Ammon's horn (tissue), 1 donor: ENCODE results near the gene PHF21B.
"Not testable (repeated sequence)": the region's sequence is repeated elsewhere in the genome, so short reads cannot be mapped to it uniquely, and the experiment has no call there.

Source experiments
- DNase-seq: peaks from one replicate; pipeline ENCODE4 v3.0.0-alpha.2; 2016; ENCODE audit warnings: low spot score

The PHF21B gene

DNA sequence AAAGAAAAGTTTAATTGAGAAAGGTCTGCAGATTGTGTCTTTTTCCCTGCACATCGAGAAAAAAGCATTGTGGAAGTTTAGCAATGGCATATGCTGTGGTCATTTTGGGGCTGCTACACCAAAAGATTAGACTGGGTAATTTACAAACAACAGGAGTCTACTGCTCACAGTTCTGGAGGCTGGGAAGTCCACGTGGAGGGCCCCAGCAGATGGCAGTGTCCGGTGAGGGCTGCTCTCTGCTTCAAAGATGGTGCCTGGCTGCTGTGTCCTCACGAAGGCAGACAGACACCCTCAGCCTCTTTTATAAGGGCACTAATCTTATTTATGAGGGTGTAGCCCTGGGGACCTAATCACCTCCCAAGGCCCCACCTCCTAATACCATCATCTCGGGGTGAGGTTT, 21.1 kb downstream of the PHF21B start:
- no peak for DNase-seq

DNA sequence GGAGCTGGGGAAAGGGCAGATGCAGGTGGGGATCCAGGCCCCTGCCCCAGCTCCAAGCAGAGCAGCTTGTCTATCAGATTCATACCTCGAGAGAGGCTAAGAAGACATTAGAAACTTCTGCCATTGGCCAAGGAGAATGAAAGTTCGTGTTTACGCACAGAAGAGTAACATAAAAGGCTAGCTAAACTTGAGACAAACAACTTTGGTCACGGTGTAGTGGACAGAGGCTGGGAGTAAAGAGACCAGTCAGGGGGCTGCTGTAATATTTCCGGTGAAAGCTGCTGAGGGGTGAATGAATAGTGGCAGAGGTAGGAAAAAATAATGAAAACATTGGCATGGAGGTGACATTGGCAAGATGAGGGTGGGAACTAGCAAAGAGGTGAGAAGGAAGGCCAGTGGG, 22.9 kb downstream of the PHF21B start:
- DNase-seq: no peak

DNA sequence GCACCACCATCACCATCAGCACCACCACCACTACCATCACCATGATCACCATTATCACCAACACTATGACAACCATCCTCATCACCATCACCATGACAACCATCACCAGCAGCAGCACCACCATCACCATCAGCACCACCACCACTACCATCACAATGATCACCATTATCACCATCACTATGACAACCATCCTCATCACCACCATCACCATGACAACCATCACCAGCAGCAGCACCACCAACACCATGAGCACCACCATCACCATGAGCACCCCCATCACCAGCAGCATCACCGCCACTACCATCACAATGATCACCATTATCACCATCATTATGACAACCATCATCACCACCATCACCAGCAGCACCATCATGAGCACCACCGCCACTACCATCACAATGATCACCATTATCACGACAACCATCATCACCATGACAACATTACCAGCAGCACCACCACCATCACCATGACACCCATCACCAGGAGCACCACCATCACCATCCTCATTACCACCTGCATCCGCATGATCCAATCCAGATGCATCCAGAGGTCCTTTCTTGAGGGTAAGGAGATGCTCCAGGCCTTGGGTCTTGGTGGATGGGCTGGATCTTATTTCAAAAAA, 23.8 kb downstream of the PHF21B start:
- no peak for DNase-seq

DNA sequence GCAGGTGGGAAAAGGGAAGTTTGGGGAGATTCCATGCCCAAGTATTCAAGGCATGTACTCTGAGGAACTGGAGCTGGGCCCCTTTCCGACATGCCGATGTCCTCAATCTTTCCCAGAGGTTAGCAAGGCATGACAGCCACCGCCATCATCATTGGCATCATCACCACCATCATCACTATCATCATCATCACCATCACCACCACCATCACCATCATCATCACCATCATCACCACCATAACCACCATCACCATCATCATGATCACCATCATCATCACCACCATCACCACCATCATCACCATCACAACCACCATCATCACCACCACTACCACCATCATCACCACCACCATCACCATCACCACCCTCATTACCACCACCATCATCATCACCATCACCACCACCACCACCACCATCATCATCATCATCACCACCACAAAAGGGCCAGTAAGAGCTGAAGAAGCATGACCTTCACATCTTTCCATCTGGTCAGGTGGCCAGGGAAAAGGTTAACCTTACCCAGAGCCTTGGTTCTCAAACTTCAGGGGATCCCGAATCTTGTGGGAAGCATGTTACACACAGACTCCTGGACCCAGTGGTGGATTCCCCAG, 25.8 kb downstream of the PHF21B start:
- DNase-seq: no peak

DNA sequence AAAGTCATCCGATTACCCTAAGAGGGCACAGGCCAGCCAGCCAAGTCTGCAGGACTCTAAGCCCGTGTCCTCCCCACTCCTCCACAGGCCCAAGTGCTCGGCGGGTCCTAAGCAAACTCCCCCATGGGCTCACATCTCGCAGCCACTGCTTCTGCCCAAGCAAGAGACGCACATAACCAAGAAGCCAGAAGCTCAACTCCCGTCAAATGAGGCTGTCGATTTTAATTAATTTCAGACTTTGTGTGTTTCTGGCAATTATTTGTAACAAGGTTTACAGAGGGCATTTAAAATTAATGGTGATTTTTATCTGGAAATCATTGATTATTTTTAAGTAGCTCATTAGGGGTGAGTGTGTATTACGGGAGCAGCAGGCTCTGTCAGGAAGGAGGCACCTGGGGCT, 27.4 kb downstream of the PHF21B start:
- DNase-seq: no peak

DNA sequence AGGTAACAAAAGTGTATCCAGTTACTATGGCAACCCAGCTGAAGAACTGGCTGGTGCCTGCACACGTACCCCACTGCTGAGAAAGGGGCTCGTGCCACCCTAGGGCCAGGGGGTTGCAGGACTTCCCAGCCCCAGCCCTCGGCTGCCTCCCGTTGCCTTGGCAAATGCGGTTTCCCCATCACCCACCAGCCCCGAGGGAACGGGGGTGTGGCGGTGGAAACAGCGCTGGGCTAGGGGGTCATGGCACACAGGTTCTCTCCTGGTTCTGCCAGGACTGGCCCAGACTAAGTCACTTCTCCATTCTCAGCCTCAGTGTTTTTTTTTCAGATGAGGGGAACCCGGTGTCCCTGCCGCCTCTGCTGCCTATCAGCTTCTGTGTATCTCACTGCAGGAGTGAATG, 27.9 kb downstream of the PHF21B start:
- no peak for DNase-seq

DNA sequence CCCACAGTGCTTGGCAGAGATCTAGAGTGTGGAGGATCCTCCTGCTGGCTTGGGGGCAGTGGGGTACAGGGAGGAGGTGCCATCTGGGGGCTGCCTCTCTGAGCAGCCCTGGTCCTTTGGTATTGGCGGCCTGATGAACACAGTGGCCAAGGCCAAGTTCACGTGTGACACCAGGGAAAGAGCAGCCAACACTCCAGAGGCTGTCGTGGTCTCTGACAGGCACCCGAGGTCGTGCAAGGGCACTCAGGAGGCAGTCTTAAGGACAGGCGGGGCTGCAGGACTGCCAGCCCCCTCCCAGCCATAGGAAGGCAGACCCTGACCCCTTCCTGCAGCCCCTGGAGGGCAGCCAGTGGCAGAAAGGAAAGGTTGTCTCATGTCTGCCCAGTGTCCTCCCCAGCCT, 30.7 kb downstream of the PHF21B start:
- no peak for DNase-seq

DNA sequence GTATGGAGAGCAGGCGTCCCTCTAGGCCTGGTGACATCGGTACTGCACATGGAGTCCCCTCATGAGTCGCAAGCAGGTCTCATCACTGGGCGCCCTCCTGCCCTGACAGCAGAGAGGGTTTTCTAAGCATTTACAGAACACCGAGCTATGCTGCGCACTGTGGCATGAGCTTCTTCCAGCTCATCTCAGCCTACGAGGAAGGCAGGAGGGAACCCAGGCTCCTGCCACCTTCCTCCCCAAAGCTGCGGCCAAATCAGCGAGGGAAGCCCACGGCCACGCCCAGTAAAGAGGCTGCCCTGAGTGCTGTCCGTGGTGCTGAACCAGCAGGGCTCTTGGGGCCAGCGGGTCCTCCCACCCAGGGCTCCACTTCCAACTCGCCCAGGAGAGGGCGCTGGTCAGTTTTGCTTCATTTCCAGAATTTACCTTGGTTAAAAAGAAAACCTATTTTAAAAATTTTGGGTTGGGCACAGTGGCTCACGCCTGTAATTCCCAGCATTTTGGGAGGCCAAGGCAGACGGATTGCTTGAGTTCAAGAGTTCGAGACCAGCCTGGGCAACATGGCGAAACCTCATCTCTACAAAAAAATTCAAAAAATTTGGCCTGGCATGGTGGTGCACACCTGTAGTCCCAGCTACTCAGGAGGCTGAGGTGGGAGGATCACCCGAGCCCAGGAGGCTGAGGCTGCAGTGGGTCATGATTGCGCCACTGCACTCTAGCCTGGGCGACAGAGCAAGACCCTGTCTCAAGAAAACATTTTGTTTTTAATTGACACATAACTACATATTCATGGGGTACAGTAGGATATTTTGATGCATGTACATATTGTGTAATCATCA, 34.2 kb downstream of the PHF21B start:
- DNase-seq: peak; percentile 68

DNA sequence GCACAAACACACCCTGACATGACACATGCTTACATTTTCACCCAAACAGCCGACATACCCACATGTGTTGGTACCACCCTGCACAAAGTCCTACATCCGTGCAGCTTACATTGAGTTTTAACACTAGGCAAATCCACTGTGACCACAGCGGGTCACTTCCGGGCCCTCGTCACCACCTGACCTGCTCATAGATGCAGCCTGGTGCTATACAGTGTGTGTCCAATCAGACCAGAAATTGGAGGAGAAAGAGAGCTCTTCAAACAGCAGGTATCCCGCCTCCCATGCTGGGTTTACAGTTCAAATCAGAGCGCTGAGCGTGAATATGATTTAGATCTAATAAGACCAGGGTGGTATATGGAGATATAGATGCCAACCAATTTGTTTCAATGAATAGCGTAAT, 35.4 kb downstream of the PHF21B start:
- no peak for DNase-seq

DNA sequence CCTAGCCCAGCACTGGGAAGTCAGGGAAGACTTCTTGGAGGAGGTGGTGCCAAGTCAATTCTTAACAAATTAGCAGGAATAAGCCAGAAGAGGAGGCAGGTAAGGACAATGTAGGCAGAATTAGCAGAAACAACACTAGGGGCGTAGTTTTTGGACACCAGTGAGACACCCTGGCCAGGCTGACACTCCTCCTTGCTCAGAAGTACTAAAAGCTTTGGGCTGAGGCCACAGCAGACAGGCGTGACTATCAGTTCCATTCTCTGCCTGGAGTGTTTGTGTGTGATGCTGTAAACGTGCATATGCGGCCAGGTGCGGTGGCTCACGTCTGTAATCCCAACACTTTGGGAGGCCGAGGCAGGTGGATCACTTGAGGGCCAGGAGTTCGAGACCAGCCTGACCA, 36.0 kb downstream of the PHF21B start:
- no peak for DNase-seq

DNA sequence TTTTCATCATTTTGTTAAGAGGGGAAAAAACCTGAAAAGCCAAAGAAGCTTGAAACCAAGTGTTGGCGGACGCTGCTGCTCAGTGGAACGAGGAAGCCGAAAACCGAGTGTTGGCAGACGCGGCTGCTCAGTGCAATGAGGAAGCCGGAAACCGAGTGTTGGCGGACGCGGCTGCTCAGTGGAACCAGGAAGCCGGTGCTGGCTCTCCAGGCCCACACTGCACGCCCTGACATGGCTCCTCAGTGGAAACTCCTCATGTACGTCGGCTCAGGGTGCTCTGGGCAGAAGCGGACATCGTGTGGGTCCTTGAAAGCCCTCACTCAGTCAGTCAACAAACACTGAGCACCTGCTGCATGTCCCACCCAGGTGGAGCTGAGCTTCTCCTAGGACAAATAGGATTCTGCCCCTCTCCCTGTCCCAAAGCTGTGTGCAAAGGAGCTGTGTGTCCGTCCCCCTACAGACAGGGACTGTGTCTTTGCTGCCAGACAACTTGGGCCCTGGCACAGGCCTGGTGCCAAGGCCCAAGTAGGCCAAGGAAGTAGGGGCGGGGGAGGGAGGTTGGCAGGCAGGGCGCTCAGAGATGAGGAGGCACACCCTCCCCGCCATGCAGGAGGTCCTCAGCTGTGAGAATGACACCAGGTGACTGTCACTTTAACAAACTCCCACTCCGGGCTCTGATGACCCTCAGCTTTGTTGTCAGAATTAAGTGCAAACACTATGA, 37.3 kb downstream of the PHF21B start:
- peak; percentile 71 for DNase-seq

DNA sequence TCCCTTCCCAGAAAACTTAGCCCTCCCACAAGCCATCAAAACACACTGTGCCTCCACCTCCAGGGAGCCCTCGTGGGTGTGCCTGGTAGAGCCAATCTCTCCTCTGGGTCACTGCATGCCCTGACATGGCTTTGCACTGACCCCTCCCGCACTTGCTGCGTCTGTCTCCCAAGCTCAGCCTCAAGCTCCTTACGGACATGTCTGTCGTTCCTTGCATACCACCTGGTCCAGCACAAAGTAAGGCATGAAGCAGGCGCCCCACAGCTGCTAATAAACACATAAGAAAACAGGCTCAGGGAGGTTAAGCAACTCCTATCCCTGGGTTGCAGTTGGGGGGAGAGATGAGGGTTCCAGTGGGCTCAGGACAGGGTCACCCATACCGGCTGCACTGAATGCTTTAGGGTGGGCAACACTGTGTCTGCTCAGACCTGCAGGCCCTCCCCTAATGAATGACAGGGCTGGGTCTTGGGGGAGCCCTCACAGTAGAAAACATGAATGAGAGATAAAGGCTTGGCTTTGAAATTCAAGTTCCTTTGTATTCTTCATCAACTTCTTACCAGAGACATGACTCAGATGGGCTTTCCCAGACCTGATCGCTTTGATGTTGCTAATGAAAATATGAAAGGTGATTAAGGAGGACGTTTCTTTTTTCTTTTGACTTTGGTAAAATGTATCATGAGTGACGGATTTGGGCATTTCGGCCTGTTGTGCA, 38.0 kb downstream of the PHF21B start:
- no peak for DNase-seq

DNA sequence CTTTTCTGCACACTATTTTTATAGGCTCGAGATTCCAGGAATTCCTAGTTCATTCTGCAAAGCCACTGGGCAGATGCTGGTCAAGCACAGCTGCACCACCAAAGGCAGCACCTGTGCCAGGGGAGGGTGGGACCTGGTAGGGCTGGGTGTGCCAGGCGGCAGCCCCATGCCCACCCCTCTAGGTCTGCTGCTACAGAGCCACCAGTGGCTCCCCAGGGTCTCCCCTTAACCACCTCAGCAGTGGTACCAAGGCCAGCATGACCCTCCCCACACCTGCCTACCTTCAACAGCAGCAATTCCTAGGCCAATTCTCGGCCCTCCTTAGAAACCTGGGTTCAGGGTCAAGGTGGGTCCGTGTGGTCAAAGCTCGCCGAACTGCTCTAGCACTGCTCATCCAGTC, 39.5 kb downstream of the PHF21B start:
- no peak for DNase-seq

DNA sequence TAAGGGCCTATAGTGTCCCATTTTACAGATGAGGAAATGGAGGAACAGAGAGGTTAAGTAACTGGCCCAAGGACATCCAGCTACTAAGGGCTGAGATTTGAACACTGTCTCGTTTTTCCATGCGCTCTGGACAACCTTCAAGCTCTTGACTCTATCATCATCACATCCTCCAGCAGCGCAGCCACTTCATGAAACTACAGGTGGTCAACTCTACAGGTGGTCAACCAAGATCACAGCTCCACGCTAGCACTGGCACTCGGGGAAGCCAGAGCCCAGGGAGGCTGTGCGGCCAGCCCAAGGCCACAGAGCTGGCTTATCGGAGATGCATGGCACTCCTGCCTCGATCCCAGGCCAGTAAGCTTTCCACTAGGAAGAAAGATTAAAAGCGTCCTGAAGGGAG, 40.0 kb downstream of the PHF21B start:
- DNase-seq: no peak

DNA sequence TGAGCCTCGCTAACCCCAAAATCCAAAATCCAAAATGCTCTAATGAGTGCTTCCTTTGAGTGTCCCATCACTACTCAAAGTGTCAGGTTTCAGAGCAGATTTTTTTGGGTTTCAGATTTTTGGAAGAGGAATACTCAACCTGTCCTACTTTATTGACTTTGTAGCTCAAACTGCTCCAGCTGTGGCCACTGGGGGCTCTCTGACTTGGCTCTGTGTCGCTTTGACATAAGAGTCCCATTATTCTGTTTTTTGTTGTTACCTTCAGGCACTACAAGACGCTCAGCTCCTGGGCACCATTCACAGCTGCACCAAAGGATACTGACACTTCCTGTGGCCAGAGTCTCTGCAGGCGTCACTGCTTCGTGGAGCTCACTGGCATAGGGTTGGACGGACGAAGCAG, 41.1 kb downstream of the PHF21B start:
- peak; percentile 12 for DNase-seq

DNA sequence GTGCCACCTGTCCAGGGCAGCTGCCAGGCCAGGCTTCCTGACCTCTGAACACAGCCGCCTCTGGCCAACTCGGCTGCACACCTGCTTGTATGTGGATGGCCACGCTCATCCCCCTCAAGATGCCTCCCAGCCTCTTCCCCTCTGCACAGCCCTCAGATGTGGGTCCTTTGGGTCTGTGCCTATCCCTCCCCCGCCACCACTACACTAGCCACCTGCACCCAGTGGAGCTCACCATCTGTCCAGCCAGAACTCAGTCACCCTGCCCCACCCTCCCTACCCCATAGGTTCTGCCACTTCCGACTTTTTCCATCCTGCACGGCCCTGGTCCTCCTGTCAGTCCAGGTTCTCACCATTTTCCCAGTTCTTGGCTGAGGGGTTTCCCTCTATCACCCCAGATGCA, 44.6 kb downstream of the PHF21B start:
- no peak for DNase-seq

DNA sequence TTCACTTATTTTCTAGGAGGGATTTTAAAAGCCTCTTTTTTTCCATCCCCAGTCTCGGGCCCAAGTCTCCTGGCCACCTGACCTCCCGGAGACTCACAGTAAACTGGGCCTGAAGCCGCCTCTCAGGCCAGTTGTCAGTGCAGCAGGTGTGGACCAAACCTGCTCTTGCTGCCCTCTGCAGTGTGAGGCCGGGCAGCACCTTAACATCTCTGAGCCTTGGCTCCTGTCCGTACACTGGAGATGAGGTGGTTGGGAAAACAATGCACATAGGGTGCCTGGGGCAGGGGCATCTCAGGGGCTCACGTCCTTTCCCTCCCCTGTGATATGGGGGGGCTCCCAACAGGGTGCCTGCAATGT, 45.1 kb downstream of the PHF21B start:
- no peak for DNase-seq

DNA sequence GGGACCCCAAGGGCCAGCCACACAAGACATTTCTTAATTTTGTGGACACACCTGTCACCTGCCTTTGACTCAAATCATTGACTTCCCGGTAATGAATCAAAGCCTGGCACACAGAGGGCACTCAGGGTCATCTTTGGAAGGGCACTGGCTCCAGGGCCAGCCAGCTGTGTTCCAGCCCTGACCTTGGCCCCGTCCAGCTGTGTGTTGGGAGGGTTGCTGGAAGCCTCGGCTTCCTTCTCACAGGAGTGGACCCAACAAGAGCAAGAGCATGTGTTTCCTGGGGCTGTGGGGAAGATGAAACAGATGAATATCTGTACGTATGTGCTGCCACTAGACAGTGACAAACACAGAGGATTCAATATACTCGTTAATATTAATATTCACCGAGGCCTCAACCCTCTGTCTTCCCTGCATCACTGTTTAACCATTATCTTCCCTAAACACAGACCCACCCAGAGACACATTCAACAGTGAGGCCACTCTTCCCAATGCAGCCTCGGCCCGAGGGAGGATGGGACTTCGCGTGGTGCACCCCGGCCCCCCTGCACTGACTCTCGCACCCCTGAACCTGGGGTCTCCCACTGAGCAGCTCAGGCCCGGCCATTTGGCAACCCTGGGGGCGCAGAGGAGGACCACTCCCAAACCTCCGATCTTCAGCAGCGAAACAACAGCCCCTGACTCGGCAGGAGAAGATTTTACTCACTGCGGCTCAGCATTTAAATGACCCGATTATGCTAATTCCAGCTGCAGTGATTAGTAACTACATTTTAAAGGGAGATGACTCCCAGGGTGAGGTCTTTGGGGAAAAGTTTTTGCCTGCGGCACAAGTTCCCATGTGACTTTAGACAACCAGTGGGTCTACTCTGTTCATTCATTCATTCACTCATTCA, 45.7 kb downstream of the PHF21B start:
- DNase-seq: no peak

DNA sequence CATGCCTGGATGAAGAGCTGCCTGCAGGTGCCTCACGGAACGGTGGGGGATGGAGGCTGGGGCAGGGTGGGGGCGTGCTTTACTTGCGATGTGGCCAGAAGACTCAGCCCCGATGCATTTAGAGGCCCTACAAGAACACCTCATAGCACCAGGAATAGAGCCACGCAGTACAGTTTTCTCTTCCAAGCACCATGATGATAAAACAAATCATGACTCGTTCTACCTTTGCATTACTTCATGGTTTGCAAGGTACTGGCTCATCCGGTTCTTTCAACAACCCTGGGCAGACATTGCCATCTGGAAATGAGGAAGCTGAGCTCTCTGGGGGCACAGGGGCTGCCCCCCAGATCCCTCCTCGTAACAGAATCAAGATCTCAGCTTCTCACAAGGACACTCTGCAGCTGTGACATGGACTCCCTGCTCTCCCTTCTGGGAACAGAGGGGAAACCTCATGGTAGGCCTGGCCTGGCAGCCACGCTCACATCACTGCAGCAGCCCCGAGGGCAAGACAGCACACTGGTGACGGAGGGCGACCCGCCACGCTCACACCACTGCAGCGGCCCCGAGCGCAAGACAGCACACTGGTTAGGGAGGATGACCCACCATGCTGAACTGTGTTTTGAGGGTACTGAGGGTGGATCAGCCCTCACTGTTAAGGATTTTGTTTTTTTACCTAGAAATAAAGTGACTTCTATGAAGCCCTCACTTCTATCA, 46.9 kb downstream of the PHF21B start:
- DNase-seq: no peak

DNA sequence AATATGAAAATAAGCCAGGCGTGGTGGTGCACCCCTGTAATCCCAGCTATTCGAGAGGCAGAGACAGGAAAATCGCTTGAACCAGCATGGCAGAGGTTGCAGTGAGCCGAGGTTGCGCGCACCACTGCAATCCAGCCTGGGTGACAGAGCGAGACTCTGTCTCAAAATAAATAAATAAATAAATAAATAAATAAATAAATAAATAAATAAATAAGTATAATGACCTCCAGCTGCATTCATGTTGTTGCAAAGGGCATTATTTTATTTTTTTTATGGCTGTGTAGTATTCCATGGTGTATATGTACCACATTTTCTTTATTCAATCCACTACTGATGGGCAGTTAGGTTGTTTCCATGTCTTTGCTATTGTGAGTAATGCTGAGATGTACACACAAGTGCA, 48.1 kb downstream of the PHF21B start:
- not testable (repeated sequence) for DNase-seq
